K562 (cell line): ENCODE results near the gene KLF13. TPM values are rescaled to one million over a fixed set of nuclear protein-coding genes. Genes with fewer than 3 reads are reported as not detected.
A peak's percentile ranks its signal among the peaks of the same experiment; 100 is the strongest.

Source experiments
- BHLHE40 ChIP-seq: IDR thresholded peaks from 2 replicates; pipeline ENCODE4 v1.6.1; 2011; ENCODE audit warnings: low read length, improper control_type of control experiment
- CHD7 ChIP-seq: fragments of 200-600 bp; sonication (generic); IDR thresholded peaks from one replicate; pipeline ENCODE4 v1.6.1; 2012; ENCODE audit warnings: mild to moderate bottlenecking, low read depth, low read length, inconsistent platforms
- CXXC5 ChIP-seq: fragments of 250-450 bp; sonication (Bioruptor Pico); IDR thresholded peaks from 2 replicates; pipeline ENCODE4 v1.8.0; 2022; ENCODE audit warnings: inconsistent platforms, mild to moderate bottlenecking, moderate library complexity
- FOXK2 ChIP-seq, 2 experiments: fragments of 450-650 bp; IDR thresholded peaks in 1 of 2; conservative IDR thresholded peaks in 1 of 2; 2 replicates each; pipeline ENCODE4 v1.6.1; 2016; ENCODE audit warnings: low read depth in 2 of 2, mild to moderate bottlenecking in 1 of 2
- MTA3 ChIP-seq: fragments of 450-650 bp; formaldehyde crosslinking; IDR thresholded peaks from 2 replicates; pipeline ENCODE4 v1.6.1; 2017; ENCODE audit warnings: mild to moderate bottlenecking, borderline replicate concordance
- NFE2L1 ChIP-seq: fragments of 450-650 bp; IDR thresholded peaks from 2 replicates; pipeline ENCODE4 v1.6.1; 2016; ENCODE audit warnings: missing genetic modification characterization, low read depth, mild to moderate bottlenecking, missing compliant biosample characterization, moderate library complexity, borderline replicate concordance
- PML ChIP-seq: IDR thresholded peaks from 2 replicates; pipeline ENCODE4 v1.6.1; 2012; ENCODE audit warnings: low read length, inconsistent platforms
- RFX5 ChIP-seq: IDR thresholded peaks from 2 replicates; pipeline ENCODE4 v1.6.1; 2011; ENCODE audit warnings: low read depth, mild to moderate bottlenecking, improper control_type of control experiment, low read length
- SMAD2 ChIP-seq: fragments of 150-350 bp; IDR thresholded peaks from 2 replicates; pipeline ENCODE4 v1.6.1; 2014; ENCODE audit warnings: low read depth, mild to moderate bottlenecking, low read length
- TARDBP ChIP-seq: fragments of 450-650 bp; IDR thresholded peaks from 2 replicates; pipeline ENCODE4 v1.6.1; 2016
- ZNF384 ChIP-seq: IDR thresholded peaks from 2 replicates; pipeline ENCODE4 v1.6.1; 2012; ENCODE audit warnings: low read depth, low read length, improper control_type of control experiment
- ZNF609 ChIP-seq: sonication (generic); formaldehyde crosslinking; IDR thresholded peaks from 2 replicates; pipeline ENCODE4 v1.8.1; 2023; ENCODE audit warnings: missing genetic modification reagents, mild to moderate bottlenecking, borderline replicate concordance
- polyA plus RNA-seq, 8 experiments: library from polyadenylated mRNA; depleted of rRNA in 4 of 8; stranded (reverse) in 5 of 8; unstranded in 3 of 8; fragments of >200 nt; fragmentation: Nextera tagmentation in 2 of 8; fragmentation: Illumina TruSeq in 1 of 8; extraction: Ambion mirVana in 2 of 8; extraction: Trizol in 1 of 8; gene quantifications; 2 replicates each; pipeline versions ENCODE4 v1.2.1 to v1.2.3, GENCODE V29; 2011 to 2014; ENCODE audit warnings: inconsistent platforms in 1 of 8, missing spikeins in 1 of 8
- total RNA-seq, 7 experiments: library from RNA; depleted of rRNA in 6 of 7; stranded (reverse); fragments of >200 nt in 6 of 7; fragmentation: Illumina TruSeq in 2 of 7; extraction: Trizol in 2 of 7; gene quantifications; 2 replicates each; pipeline versions ENCODE4 v1.2.1 to v1.2.3, GENCODE V29; 2011 to 2021; ENCODE audit warnings: low replicate concordance in 1 of 7

The KLF13 gene
- total and polyA plus RNA-seq, 9 of the 15 experiments (the other 6 are each of a cell fraction or from before 2014, with no cell fraction given) = 1.8 to 10.5 (median 4.8) TPM

- peak; percentile 55 for TF ChIP-seq CXXC5 (CRISPR knock-in tag)
- TF ChIP-seq FOXK2 (conservative IDR thresholded peaks at IDR 0.05 in 1 of 2, IDR thresholded peaks at IDR 0.05 in 1 of 2; ENCODE audit: low read depth in 2 of 2) = no peak
- no peak for TF ChIP-seq PML
- TF ChIP-seq RFX5 = no peak
- TF ChIP-seq SMAD2 = no peak
- TF ChIP-seq TARDBP = no peak
- TF ChIP-seq ZNF384 = no peak
- TF ChIP-seq ZNF609 (CRISPR knock-in tag) = no peak
- no peak for TF ChIP-seq CHD7
- no peak for TF ChIP-seq MTA3
- no peak for TF ChIP-seq NFE2L1 (tag)
- peak; percentile 61 for TF ChIP-seq BHLHE40
These were observed 37.8 kb downstream of the KLF13 start (continued) for GRCh38 chr15:31364301-31365031.
